Spleen (tissue), 7 donors: ENCODE results near the gene COL28A1.

Experiments
- CTCF ChIP-seq, 11 experiments: fragments of 200-600 bp in 7 of 11; fragments of 450-650 bp in 4 of 11; sonication (generic) in 4 of 11; IDR thresholded peaks in 8 of 11; conservative IDR thresholded peaks in 3 of 11; 1 replicate in 7 of 11; 2 replicates in 4 of 11; pipeline versions ENCODE4 v1.4.0 to v1.8.0; 2016 to 2021; ENCODE audit warnings: antibody characterized with exemption in 11 of 11, inconsistent platforms in 4 of 11, mild to moderate bottlenecking in 1 of 11
- POLR2A ChIP-seq, 3 donors: fragments of 450-650 bp; IDR thresholded peaks; one replicate each; pipeline ENCODE4 v1.5.1; 2017; ENCODE audit warnings: antibody characterized with exemption in 3 of 3, mild to moderate bottlenecking in 1 of 3
- POLR2AphosphoS5 ChIP-seq, 3 donors: sonication (generic); formaldehyde crosslinking; IDR thresholded peaks; one replicate each; pipeline ENCODE4 v1.5.1; 2017; ENCODE audit warnings: antibody characterized with exemption in 3 of 3
- donor health status: DM: no; HTN: no; CAD: no; lungs with moderate emphysema.
- donor health status: DM: no; HTN: no; CAD: no.
- donor health status: DM: no; HTN: no; CAD: no.

DNA sequence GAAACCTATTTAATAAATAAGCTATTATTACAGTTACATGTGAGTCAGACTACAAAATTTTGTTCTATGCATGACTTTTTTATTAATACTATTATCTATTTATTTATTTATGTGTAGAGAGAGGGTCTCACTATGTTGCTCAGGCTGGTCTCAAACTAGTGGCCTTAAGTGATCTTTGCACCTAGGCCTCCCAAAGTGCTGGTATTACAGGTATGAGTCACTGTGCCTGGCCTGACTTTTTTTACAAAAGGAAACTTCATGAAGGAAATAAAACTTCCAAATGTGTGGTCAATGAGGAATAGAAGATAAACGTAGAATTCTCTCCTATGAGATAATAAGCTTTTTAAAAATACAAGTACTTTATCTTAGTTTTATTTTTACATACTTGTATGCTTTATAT is 19.0 kb downstream of the COL28A1 start:
- TF ChIP-seq CTCF (IDR thresholded peaks at IDR 0.05 in 8 of 11, conservative IDR thresholded peaks at IDR 0.05 in 3 of 11), result no peak
- no peak for TF ChIP-seq POLR2A (IDR thresholded peaks at IDR 0.05)
- no peak for TF ChIP-seq POLR2AphosphoS5 (IDR thresholded peaks at IDR 0.05)
